Neural cell (in vitro differentiated cells): Measurements from ENCODE around the gene MVB12A. TPM values are rescaled to one million over a fixed set of nuclear protein-coding genes. Genes with fewer than 3 reads are reported as not detected.

Experiments used
- H2AFZ ChIP-seq: fragments of 200-600, 300-800 bp; sonication (generic), shearing (Covaris generic); 2 replicates; pipeline ENCODE4 v1.6.0; 2014; ENCODE audit warnings: low read depth, mild to moderate bottlenecking, antibody characterized with exemption, low read length, moderate library complexity
- H3F3A ChIP-seq: fragments of 200-600 bp; shearing (Covaris generic); 2 replicates; pipeline ENCODE4 v1.6.1; 2016; ENCODE audit warnings: mild to moderate bottlenecking, moderate library complexity, mixed read lengths, antibody characterized with exemption, low read length; ENCODE audit not compliant: insufficient read depth, poor library complexity, severe bottlenecking
- H3K27ac ChIP-seq: fragments of 200-600, 300-800 bp; sonication (generic), shearing (Covaris generic); 2 replicates; pipeline ENCODE4 v1.5.1; 2014; ENCODE audit warnings: mild to moderate bottlenecking, low read length, moderate library complexity
- H3K27me3 ChIP-seq: fragments of 300-800, 200-600 bp; sonication (generic), shearing (Covaris generic); 2 replicates; pipeline ENCODE4 v1.6.0; 2014; ENCODE audit warnings: mild to moderate bottlenecking, low read depth, low read length, moderate library complexity; ENCODE audit not compliant: insufficient read depth
- H3K36me3 ChIP-seq: fragments of 300-800, 200-600 bp; sonication (generic), shearing (Covaris generic); 2 replicates; pipeline ENCODE4 v1.5.1; 2014; ENCODE audit warnings: mild to moderate bottlenecking, antibody characterized with exemption, low read length, moderate library complexity; ENCODE audit not compliant: insufficient read depth
- H3K4me2 ChIP-seq: fragments of 300-800, 200-600 bp; sonication (generic), shearing (Covaris generic); 2 replicates; pipeline ENCODE4 v1.6.0; 2014; ENCODE audit warnings: mild to moderate bottlenecking, low read length
- H3K4me3 ChIP-seq: fragments of 300-800, 200-600 bp; sonication (generic), shearing (Covaris generic); 2 replicates; pipeline ENCODE4 v1.5.1; 2014; ENCODE audit warnings: mild to moderate bottlenecking, low read length, moderate library complexity
- H3K79me2 ChIP-seq: fragments of 200-600 bp; shearing (Covaris generic); replicated peaks from 2 replicates; pipeline ENCODE4 v1.6.0; 2014; ENCODE audit warnings: mild to moderate bottlenecking, low read length, moderate library complexity; ENCODE audit not compliant: insufficient read depth
- H3K9ac ChIP-seq: fragments of 300-800, 200-600 bp; sonication (generic), shearing (Covaris generic); 2 replicates; pipeline ENCODE4 v1.6.1; 2016; ENCODE audit warnings: mild to moderate bottlenecking, low read length, mixed read lengths
- H3K9me2 ChIP-seq: fragments of 200-600 bp; shearing (Covaris generic); 2 replicates; pipeline ENCODE4 v1.6.1; 2016; ENCODE audit warnings: mild to moderate bottlenecking, low read length, mixed read lengths; ENCODE audit not compliant: insufficient read depth
- H3K9me3 ChIP-seq: fragments of 200-600, 300-800 bp; sonication (generic), shearing (Covaris generic); 2 replicates; pipeline ENCODE4 v1.6.1; 2016; ENCODE audit warnings: mild to moderate bottlenecking, mixed run types, low read length, moderate library complexity, mixed read lengths
- H4K20me1 ChIP-seq: fragments of 200-600 bp; shearing (Covaris generic); 2 replicates; pipeline ENCODE4 v1.6.1; 2016; ENCODE audit warnings: mild to moderate bottlenecking, mixed run types; ENCODE audit not compliant: insufficient read depth
- CTCF ChIP-seq: fragments of 450-650 bp; IDR thresholded peaks from 2 replicates; pipeline ENCODE4 v1.5.1; 2014; ENCODE audit warnings: antibody characterized with exemption, mild to moderate bottlenecking, moderate library complexity; ENCODE audit not compliant: poor library complexity, severe bottlenecking
- EP300 ChIP-seq: fragments of 450-650 bp; conservative IDR thresholded peaks from 2 replicates; pipeline ENCODE4 v1.6.1; 2014; ENCODE audit warnings: antibody characterized with exemption, mild to moderate bottlenecking, moderate library complexity; ENCODE audit not compliant: poor library complexity, severe bottlenecking
- EZH2 ChIP-seq: fragments of 200-600, 300-800 bp; shearing (Covaris generic), sonication (generic); IDR thresholded peaks from 2 replicates; pipeline ENCODE4 v1.6.1; 2014; ENCODE audit warnings: antibody characterized with exemption, low read length, borderline replicate concordance, mild to moderate bottlenecking; ENCODE audit not compliant: insufficient read depth, poor library complexity, severe bottlenecking
- MXI1 ChIP-seq: fragments of 450-650 bp; conservative IDR thresholded peaks from 2 replicates; pipeline ENCODE4 v1.6.1; 2014; ENCODE audit warnings: antibody characterized with exemption, mild to moderate bottlenecking; ENCODE audit not compliant: poor library complexity, severe bottlenecking
- POLR2AphosphoS5 ChIP-seq: IDR thresholded peaks from 2 replicates; pipeline ENCODE4 v1.6.1; 2012
- RAD21 ChIP-seq: fragments of 450-650 bp; conservative IDR thresholded peaks from 2 replicates; pipeline ENCODE4 v1.6.1; 2014; ENCODE audit warnings: antibody characterized with exemption, mild to moderate bottlenecking, moderate library complexity
- REST ChIP-seq: IDR thresholded peaks from 2 replicates; pipeline ENCODE4 v1.6.1; 2012; ENCODE audit warnings: borderline replicate concordance
- SMC3 ChIP-seq: fragments of 450-650 bp; conservative IDR thresholded peaks from 2 replicates; pipeline ENCODE4 v1.6.1; 2014; ENCODE audit warnings: antibody characterized with exemption, mild to moderate bottlenecking, moderate library complexity; ENCODE audit not compliant: poor library complexity
- TAF1 ChIP-seq: IDR thresholded peaks from 2 replicates; pipeline ENCODE4 v1.6.1; 2012; ENCODE audit warnings: low read depth
- polyA plus RNA-seq: library from polyadenylated mRNA; depleted of rRNA; stranded (reverse); fragments of >200 nt; gene quantifications from 2 replicates; pipeline ENCODE4 v1.2.3, GENCODE V29; 2014

The MVB12A gene
- polyA plus RNA-seq, 1 donor from 2014 or later, result 43.8 TPM

GRCh38 chr19:17421942-17422341, 2.1 kb downstream of the MVB12A start:
- H3K4me2 ChIP-seq, result no peak overlapping the region
- TF ChIP-seq MXI1, result no peak
- TF ChIP-seq RAD21, result no peak
- no peak for TF ChIP-seq CTCF
- no peak overlapping the region for H3K27ac ChIP-seq

GRCh38 chr19:17423429-17424208, 3.8 kb downstream of the MVB12A start:
- TF ChIP-seq TAF1 (no peak), SMC3 (no peak), RAD21 (no peak), REST (no peak), POLR2AphosphoS5 (no peak), MXI1 (no peak), CTCF (no peak), EP300 (no peak), EZH2 (no peak)
- Histone ChIP-seq H3K79me2 (no peaks in the 10 kb centered on the region), H3K9ac (no peak overlapping the region), H3K4me3 (no peak overlapping the region), H3K4me2 (no peak overlapping the region), H3K9me3 (no peaks in the 10 kb centered on the region), H2AFZ (no peak overlapping the region), H3K36me3 (no peaks in the 10 kb centered on the region), H3K27ac (no peak overlapping the region), H4K20me1 (no peaks in the 10 kb centered on the region), H3K27me3 (no peaks in the 10 kb centered on the region), H3K9me2 (no peaks in the 10 kb centered on the region), H3F3A (peaks cover 3% of the 10 kb centered on the region)

More at GRCh38 chr19:17421942-17422341, 2.1 kb downstream of the MVB12A start:
- H3K9me2 ChIP-seq, result no peaks in the 10 kb centered on the region
- peaks cover 3% of the 10 kb centered on the region for H3F3A ChIP-seq
- H3K27me3 ChIP-seq, result no peaks in the 10 kb centered on the region
- H4K20me1 ChIP-seq, result no peaks in the 10 kb centered on the region
- no peaks in the 10 kb centered on the region for H3K9me3 ChIP-seq
- no peak overlapping the region for H3K4me3 ChIP-seq
- H3K9ac ChIP-seq, result no peak overlapping the region
- H3K79me2 ChIP-seq, result no peaks in the 10 kb centered on the region
- no peak overlapping the region for H2AFZ ChIP-seq
- no peaks in the 10 kb centered on the region for H3K36me3 ChIP-seq
